SKM-1 (cell line): ENCODE results near the gene RNF32.

Experiments
- DNase-seq: peaks from one replicate; lab custom pipeline; 2025; ENCODE audit not compliant: unreplicated experiment; lab: John Stamatoyannopoulos, UW

The RNF32 gene

DNA sequence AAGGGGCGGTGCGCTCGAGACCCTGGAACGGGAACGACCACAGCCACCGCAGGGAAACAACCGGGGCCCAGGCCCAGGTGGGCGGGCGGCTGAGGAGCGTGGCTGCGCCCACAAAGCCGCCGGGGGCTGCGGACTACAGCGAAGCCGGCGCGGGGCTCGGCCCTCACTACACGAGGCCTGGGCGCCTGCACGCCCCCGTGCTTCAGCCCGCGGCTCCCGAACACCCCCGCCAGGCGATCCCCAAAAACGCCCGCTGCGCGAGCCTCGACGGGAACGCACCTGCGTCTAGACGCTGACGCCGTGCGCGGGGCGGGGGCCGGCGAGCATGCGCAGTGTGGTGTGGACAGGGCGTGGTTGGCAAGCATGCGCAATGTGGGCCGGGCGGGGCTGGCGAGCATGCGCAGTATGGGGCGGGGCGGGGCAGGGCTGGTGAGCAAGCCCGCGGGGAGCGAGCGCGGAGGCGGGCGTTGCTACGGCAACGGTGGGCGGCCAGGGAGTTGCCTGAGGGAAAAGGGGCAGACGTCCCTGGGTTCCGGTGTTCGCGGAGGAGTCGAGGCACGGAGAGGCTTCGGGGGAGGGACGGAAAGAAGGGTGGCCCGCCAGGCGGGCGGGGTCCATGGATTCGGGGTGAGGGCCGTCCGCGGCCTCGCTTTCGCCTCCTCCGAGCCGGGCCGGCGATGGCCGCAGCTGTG is at the start of gene RNF32:
Gene RNF32 (plus strand): TSS at position 518 of the 692 bp plus-strand sequence. CDS start 3,104 bp downstream, outside the sequence.
- peak; percentile 35 for DNase-seq

DNA sequence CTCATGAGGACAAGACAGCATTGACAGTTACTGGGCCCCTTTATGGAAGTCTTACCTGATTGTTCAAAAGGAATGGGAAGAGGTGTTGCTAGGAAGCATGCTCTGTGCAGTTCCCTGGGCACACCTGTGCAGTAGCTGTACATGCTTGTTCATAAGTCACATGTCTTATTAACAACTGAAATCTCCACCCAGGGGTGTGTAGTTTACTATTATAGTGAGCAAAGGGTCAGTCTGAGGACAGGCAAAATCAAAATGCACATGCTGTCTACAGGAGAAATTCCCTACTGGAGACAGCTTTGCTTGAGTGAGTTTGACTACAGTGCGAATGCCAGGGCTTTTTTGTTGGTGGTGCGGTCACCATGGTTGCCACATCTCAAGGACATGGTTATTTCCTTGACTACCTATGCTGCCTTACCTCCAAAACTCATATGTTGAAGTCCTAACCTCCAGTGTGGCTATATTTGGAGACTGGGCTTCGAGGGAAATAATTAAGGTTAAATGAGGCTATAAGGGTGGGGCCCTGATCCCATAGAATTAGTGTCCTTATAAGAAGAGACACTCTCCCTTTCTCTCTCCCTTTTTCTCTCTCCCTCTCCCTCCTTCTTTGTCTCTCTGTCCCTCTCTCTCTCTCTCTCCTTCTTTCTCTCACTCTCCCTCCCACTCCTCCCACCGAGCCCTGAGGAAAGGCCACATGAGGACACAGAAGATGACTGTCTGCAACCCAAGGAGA is 48.3 kb upstream of the RNF32 start:
- DNase-seq = no peak

DNA sequence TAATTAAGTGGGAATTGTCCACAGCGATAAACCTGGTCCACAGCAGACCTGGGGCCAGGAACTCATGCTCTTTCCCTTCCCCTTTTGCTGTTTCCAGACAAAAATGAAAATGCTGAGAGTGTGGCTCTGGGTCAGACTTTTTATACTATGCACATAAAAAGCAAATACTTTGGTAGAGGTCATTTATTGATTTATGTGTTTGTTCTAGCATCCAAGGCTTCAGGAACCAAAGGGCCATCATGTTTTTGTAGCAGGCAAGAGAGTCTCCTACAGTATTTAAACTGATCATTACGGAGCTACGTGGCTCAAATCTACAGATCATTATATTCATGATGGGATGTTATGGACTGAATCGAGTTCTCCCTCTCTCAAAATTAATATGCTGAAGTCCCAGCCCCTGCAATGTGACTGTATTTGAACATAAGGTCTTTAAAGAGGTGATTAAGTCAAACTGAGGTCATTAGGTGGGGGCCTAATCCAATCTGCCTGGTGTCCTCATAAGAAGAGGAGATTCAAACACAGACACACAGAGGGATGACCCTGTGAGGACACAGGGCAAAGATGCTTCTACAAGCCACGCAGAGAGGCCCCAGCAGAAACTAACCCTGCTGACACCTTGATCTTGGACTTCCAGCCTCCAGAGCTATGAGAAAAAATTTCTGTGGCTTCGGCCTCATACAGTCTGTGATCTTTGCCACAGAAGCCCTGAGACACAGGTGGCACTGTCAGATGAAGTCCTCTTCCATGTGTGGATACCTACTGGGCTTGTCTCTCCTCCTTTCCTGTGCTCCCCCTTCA is 46.1 kb upstream of the RNF32 start:
- DNase-seq = no peak

DNA sequence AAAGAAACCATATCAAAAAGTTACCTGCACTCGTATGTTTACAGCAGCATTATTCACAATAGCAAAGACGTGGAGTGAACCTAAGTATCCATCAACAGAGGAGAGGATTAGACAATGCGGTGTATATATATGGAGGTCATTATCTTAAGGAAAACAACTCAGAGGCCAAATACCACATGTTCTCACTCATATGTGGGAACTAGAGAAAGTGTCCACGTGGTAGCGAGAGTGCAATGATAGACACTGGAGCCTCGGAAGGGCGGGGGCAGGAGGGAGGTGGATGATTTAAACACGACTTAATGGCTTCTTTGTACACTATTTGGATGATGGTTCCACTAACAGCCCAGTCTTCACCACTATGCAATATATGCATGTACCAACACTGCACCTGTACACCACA is 40.1 kb upstream of the RNF32 start:
- no peak for DNase-seq

DNA sequence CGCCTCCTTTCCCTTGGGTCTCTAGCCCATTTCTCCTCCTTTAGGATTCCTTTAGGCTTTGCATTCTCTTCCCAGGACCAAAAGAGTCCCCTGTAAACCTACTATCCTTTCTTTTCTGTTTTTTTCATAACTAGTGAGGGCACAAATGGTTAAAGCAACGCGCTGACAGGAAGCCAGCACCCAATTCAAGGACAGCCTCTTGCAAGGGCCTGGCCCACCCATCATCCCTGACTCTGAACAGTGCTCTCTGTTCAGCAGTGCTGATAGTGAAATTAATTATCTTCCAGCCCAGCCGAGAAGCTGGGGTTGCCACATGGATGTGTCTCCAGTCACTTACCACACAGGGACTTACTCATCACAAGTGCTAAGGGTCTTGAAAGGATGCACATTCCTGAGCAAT is 38.3 kb upstream of the RNF32 start:
- DNase-seq = no peak

DNA sequence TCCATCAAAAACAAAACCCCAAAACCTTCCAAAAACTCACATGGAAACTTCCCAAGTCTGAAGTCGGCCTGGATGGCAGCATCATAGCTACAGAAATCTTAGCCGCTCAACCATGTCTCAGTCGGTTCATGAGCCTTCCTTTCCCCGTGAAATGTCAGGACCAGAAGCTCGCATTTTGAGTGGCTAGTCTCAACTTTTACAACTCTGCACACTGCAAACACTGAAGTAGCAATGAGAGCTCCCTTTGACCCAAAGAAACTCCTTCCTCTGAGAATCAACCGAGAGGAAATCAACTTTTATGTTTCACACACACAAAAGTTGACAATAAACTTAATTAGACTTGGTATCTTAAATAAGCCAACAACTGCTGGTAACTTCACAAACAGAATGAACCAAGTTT is 37.6 kb upstream of the RNF32 start:
- no peak for DNase-seq

DNA sequence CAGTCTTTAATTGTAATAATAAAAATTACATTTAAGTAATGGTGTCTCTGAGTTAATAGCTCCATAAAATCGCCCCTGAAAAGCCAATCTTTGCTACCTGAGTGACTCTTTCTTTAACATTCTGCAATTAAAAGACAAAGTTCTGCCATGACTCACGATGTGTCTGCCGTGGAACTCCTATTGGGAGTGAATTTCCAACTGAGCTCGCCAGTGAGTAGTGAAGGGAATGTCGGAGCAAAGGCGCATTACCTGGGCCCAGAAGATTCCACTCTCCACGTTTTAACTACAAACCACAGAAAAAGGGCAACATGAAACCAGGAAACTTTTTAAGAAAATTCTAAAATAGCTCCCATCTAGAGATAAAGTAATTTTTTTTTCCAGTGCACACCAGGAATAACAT is 36.9 kb upstream of the RNF32 start:
- no peak for DNase-seq

DNA sequence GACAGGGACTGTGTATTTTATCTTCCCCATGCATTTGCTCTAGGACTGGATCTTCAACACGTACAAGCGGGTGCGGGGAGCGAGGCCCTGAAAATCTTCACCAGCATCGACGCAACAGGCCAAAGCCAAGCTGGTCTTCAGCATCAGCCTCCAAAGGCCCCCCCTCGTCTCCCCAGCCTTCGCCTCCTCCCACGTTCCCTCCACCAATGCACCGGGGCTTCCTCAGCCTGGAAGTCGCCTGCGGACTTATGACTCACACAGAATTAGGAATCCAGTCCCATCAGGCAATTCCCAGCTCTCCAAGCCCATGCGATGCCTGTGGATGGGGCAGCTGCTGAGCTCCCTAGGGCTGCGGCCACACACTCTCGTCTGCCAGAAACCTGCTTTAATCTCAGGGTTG is 36.3 kb upstream of the RNF32 start:
- no peak for DNase-seq

DNA sequence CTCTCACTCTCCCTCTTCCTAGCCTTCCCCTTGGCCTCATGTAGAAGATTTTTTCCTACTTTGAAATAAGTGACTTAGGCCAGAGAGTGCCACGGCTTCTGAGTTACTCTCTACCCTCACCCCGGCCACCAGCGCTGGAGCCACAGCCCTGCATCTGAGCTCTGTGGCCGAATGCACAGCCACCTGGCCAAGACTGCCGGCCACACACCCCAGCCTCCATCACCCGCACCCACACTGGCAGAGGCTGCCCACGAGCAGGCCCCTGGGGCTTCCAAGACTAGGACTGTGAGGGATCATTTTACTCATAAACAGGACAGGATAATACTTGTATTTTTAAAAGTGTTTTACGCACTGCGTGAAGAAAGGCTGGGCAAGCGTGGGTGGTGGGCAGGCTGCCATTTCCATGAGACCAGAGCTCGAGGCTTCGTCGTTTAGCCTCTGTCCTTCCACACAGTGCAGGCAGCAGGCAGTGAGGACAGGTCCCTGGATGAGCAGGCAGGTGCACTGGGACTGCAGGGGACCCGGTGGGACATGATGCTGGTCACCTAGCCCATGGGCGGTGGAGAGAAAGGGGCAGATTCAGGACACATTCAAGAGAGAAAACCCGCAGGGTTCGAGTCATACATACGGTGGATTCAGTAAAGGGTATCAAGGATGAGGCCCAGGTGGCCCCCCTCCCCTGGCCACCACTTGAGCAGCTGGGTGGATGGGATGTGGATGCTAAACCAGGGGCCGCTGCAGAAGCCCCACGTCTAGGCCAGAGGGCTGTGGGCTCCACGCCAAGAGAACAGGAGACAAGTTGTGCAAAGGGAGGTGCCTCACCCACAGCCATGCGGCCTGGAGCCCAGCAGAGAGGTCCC is 35.5 kb upstream of the RNF32 start:
- DNase-seq = no peak

DNA sequence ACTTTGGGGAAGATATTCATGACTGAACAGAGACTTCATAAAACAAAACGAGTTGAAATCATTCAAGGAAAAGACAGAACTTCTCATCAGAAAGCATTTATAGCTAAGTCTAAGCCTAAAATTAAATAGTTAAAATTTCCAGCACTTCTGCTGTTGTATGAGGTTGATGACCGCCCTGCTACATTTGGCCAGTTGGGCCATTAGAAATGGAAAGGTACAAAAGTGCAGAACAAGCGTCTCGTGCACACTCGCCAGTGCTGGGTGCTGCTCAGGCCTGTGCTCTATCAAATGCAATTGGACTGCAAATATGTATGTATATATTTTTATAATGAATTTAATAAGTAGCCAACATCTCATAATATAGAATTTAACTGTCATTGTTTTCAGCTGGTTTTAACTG is 34.4 kb upstream of the RNF32 start:
- DNase-seq = no peak

DNA sequence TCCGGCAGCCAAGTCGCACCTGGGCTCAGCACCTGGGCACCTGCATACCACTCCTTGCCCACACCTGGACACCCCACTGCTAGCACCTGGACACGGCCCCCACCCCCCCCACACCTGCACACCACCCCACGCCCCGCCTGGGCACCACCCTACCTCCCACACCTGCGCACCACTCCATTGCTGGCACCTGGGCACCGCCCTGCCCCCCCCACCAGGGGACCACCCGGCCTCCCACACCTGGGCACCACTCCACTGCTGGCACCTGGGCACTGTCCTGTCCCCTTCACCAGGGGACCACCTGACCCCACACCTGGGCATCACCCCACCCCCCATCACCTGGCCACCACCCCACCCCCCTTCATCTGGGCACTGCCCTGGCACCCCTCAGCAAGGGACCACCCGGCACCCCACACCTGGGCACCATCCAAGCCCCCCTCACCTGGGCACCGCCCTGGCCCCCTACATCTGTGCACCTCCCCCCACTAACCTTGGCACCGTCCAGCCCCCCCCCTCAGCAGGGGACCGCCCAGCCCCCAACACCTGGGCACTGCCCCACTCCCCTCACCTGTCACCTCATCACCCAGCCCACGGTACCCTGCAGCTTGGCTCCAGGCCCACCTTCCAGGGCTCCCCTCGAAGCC is 33.8 kb upstream of the RNF32 start:
- DNase-seq = no peak

DNA sequence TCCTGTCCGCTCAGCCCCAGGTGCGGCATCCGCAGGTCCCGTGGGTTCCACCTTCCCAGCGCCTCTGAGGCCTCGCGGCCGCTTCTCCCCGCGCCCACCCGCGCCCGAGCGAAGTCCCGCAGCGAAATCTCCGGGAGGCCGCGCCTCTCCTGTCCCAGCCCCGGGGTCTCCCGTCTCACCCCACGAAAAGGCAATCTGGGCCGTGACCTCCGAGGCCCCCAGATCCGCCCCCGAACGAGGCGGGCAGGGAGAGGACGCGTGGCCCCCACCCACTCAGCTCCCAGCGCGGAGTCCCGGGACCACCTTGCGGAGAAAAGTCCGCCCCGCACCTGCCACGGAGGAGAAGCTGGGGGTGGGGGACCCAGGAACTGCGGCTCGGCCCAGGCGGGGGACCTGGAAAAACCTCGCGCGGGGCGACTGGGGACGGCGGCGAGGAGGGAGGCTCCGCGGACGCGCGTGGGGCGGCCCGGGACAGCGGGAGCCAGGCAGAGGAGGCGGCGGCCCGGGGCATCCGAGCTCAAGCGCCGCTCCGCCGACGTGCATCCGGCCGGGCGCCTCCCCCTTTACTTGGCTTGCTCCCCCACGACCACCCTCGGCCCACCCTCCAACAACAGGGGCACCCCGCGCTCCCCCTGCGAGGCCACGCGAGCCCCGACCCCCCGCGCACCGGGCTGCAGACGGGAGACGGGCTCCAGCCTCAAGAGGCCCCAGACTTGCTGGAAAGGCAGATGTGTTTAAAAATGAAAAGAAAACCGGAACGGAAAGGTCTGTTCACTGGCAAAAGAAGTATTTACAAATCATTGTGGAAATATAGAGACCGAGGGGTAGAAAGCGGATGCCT is 33.0 kb upstream of the RNF32 start:
- DNase-seq = no peak

DNA sequence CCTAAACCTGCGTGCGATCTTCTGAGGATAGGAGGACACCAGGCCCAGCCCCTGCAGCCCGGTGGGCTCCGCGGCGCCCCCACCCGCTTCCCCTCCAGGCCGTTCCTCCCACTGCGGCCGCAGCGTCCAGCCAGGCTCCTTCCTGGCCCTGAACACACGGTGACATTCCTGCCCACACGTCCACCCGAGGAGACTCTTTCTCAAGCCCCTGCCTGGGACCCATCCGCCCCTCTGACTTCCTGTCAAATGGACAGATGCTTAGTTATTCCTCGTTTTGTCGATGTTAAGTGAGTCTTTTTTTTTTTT is 32.4 kb upstream of the RNF32 start:
- no peak for DNase-seq

DNA sequence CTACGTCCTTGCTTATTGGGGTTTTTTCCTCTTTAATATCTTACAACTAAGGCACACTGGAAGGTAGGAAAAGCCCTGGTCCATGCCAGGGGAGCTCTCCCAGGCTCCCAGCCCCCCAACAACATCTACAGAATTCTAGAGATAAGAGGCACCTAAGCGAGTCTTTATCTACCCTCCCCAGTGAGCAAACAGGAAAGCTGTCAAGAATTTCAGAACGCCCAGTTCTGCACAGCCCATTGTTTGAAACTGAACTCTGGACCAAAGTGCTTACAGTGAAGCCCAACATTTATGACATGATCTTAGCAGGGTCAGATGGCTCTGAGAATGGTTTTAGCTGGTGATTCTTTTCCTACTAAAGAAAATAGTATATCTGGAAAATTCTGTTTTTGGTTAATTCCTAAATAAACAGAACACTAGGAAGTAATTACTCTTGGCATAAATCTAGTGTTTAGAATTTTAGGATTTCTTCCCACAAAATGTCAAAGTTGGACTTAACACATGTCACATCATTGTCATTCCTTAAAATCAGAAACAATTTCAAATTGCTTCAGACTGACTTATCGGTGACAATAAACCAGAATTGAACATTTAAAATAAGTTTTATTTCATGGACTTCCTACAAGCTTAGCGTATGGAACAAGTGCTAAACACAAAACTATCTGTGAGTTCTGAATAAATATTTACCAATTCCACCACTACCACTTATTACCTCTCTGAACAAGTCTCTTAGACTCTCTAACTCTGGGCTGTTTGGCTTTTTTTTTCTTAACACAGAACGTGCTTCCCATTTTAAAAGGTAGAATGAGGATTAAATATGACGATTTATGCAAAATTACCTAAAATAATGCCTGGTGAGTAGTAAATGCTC is 31.3 kb upstream of the RNF32 start:
- no peak for DNase-seq

DNA sequence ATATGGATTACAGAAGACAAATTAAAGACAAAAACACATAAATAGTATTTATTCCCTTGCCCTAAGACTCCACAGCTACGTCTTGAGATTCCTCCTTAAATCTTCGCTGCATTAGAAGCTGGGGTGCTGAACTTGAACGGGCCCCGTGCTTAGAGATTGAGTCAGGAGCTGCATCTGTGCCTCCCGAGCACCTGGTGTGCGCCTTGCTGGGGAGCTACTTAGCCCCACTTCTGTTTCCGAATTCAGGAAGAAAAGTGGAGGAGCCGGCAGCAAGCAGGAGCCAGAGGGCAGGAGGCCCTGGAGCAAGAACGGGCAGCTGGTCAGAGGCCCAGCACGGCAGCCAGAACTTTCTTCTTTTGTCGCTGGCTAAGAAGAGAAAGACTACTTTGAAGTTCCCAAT is 30.4 kb upstream of the RNF32 start:
- no peak for DNase-seq

DNA sequence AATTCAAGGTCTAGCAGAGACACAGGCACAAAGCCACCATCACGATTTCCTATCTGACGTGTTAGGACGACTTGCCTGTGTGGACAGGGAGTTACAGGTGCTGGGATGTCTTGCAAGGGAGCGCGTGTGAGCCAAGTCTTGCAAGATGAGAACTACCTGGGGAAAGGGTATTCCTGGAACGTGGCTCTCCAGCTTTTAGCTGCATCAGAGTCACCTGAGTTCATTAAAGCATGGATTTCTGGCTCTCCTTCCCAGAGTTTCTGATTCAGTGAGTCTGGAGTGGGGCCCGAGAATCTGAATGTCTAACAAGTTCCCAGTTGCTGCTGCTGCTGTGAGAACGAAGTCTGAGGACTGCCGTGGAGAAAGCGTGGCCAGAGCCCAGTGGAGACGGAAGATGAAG is 30.0 kb upstream of the RNF32 start:
- no peak for DNase-seq

DNA sequence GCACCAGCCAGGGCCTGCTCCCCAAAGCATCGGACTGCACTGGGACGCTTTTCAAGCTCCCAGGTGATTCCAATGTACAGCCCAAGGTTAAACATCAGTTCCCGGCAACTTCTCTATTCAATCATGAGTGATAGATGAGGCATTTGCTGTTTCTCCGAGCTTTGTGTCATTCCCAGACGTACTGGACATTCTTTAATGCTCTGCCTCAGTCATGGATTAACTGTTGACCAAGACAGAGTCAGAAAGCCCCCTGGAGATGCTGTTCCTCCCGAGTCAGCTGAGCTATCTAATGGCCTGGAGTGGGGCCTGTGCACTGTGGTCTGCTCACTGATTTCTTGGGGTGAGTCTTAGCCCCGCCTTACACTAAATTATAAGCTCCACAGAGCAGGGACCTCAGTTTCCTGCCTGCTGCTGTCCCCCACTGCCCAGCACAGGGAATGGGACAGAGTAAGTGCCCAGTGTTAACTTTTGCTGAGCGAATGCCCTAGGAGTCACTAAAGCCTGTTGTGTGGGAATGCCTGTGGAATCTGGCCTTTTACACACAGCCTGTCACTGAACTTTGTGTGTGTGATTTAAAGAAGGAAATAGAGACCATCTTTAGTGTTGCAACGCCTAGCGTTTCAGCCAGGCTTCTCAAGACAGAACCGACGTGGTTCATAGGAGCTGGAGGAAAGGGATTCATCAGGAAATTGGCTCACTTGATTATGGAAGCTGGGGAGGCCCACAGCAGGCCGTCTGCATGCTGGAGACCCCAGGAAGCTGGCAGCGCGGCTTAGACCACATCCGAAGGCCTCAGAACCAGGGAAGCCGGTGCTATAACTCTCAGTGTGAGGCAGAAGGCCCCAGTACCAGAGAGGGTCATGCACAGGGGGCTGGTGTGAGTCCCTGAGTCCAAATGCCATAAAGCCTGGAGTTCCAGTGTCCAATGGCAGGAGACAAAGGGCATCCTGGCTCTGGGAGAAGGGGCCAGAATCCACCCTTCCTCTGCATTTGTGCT is 29.3 kb upstream of the RNF32 start:
- DNase-seq = no peak

DNA sequence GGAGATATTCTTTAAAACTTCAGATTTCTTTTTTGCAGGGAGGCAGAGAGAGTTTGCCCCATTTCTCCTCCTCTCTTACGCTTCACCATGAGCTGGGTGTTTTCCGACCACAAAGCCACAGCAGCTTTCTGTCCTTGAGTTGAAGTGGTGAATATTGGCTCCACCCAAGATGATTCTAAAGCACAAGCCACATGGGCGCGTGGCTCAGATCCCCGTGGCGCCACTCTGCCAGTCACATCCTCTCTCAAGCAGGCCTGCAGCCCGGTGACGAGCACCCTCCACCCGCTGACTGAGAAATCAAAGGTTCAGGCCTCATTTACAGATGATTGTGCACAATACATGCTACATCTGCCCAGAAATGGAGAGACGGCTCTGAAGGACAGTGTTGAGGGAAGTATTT is 27.6 kb upstream of the RNF32 start:
- no peak for DNase-seq
